Measurements from ENCODE around the gene SLC27A3. TPM values are rescaled to one million over a fixed set of nuclear protein-coding genes. Genes with fewer than 3 reads are reported as not detected.

SLC27A3 gene, protein sequence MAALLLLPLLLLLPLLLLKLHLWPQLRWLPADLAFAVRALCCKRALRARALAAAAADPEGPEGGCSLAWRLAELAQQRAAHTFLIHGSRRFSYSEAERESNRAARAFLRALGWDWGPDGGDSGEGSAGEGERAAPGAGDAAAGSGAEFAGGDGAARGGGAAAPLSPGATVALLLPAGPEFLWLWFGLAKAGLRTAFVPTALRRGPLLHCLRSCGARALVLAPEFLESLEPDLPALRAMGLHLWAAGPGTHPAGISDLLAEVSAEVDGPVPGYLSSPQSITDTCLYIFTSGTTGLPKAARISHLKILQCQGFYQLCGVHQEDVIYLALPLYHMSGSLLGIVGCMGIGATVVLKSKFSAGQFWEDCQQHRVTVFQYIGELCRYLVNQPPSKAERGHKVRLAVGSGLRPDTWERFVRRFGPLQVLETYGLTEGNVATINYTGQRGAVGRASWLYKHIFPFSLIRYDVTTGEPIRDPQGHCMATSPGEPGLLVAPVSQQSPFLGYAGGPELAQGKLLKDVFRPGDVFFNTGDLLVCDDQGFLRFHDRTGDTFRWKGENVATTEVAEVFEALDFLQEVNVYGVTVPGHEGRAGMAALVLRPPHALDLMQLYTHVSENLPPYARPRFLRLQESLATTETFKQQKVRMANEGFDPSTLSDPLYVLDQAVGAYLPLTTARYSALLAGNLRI
- total RNA-seq = 10 to 100 TPM; 24.1 to 27.9 TPM

DNA sequence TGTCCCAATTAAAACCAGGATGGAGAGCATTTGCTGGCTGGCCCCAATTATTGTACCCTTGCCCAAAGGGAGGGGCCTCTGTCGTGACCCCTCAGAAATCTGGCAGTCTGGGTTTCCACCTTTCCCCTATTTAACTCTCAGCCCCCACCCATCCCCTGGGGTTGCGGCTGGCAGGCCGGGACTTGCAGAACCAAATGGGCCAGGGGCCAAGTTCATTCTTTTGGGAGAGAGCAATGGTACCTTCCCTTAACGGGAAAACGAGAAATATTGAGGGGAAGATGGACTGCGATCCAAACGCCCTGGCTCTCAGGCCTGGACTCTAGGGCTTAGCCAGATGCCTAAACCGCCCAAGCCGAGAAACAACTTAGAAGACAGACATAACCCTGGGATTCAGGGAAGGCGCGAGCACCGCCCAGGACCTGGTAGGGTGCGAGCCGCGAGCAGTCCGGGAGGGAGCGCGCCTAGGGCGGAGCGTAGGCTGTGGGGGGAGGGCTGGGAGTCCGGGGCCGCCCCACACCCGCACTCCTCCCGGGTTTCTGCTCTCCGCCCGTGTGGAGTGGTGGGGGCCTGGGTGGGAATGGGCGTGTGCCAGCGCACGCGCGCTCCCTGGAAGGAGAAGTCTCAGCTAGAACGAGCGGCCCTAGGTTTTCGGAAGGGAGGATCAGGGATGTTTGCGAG is at the start of gene SLC27A3:
TSS of gene SLC27A3 (plus strand) at position 628 of the 678 bp plus-strand sequence. CDS start 91 bp downstream, outside the sequence.
- Histone ChIP-seq H3K27me3 (no peaks in the 10 kb centered on the region), H3K9me3 (no peaks in the 10 kb centered on the region), H3K36me3 (no peaks in the 10 kb centered on the region), H3K9ac (ENCODE audit: low read depth in 2 of 2, low read length in 2 of 2) (peak within 1 kb of the TSS; percentile 81 to 83), H3K4me3 (peak within 1 kb of the TSS; percentile 90), H3K27ac (peak within 1 kb of the TSS; percentile 91), H3K4me1 (no peaks in the 10 kb centered on the region)
- TF ChIP-seq, protein P1, sequence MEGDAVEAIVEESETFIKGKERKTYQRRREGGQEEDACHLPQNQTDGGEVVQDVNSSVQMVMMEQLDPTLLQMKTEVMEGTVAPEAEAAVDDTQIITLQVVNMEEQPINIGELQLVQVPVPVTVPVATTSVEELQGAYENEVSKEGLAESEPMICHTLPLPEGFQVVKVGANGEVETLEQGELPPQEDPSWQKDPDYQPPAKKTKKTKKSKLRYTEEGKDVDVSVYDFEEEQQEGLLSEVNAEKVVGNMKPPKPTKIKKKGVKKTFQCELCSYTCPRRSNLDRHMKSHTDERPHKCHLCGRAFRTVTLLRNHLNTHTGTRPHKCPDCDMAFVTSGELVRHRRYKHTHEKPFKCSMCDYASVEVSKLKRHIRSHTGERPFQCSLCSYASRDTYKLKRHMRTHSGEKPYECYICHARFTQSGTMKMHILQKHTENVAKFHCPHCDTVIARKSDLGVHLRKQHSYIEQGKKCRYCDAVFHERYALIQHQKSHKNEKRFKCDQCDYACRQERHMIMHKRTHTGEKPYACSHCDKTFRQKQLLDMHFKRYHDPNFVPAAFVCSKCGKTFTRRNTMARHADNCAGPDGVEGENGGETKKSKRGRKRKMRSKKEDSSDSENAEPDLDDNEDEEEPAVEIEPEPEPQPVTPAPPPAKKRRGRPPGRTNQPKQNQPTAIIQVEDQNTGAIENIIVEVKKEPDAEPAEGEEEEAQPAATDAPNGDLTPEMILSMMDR (IDR thresholded peaks at IDR 0.05) = no peak
- intact Hi-C loops (cut with DNase I) = no loop called here
- DNase-seq = peak; percentile 87

DNA sequence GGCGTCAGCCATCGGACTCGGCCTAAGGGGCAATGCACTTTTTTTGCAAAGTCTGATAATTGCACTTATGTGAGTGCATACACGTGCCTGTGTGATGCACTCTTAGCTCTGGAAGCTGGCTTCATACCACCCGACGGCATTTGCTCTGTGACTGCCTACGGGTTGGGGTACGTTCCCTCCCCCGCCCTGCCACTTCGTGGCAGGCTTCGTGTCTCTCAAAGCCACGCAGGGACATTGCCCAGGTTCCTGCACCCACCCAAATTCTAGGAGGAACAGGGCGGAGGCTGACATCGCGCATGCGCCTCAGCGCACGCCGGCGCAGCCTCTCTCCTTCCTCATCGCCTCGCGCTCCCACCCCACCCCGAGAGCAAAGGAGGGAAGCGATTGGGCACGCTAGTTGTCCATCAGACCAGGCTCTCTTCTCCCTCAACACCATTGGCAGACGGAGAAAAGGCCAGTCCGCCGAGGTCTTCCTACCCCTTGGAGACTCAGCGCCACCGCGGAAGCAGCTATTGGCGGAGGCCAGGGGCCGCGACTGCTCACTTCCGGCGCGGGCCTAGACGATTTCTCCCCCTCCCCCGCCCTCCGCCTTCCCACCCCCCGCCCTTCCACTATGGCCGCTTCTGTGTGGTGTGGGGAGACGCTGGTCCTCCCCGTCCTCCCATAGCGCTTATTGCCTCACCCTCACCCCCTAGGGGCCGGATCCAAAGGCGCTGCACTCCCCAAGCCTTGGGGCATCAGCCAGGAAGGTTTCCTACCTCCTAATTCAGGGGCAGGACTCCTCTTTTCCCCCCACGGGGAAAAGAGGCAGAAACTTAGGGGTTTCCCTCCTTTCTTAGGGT is 47.5 kb upstream of the SLC27A3 start, which contains the start of gene INTS3:
TSS of gene INTS3 (plus strand) at position 588 of the 842 bp plus-strand sequence. CDS start 585 bp downstream, outside the sequence.
- H3K9me3 ChIP-seq = no peaks in the 10 kb centered on the region
- intact Hi-C loops (cut with DNase I) = no loop called here
- TF ChIP-seq, protein P1 (IDR thresholded peaks at IDR 0.05) = no peak

DNA sequence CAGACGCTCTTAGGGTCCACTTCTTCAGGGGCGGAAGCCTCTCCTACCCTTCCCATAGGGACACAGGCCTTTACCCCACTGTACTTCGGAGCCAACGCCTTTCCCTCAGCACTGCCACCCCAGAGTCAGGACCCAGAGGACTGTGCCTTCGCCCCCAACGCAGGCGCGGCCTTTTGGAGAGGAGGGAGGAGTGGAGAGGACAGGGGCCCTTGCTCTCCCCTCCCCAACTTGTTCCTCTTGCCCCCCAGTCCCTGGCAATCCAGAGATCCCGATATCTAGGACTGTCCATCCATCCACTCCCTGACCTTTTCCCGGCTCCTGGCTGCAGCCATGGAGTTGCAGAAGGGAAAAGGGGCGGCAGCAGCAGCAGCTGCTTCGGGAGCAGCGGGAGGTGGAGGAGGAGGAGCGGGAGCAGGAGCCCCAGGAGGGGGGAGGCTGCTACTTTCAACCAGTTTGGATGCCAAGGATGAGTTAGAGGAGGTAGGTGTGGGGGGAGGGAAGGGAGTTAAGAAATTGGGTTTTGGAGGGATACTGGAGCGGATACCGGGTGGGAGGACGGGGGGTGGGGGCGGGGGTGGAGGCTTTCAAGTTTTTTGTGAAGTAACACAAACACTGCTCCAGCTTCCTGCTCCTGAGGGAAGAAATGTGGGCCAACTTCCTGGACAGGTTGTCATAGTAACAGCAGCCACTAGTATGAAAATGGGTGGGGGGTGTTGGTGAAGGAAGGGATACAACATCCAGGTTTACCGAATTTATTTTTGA is 46.7 kb upstream of the SLC27A3 start:
- H3K27me3 ChIP-seq = no peaks in the 10 kb centered on the region
- peak overlapping the region; percentile 96 to 100 for H3K9ac ChIP-seq (ENCODE audit: low read depth in 2 of 2, low read length in 2 of 2)
- intact Hi-C loops (cut with DNase I) = no loop called here
- DNase-seq = peak; percentile 41
- peaks cover 3% of the 10 kb centered on the region for H3K4me1 ChIP-seq
- H3K36me3 ChIP-seq = no peaks in the 10 kb centered on the region
- H3K9me3 ChIP-seq = no peaks in the 10 kb centered on the region
- H3K27ac ChIP-seq = peak overlapping the region; percentile 96
- TF ChIP-seq, protein P1 (IDR thresholded peaks at IDR 0.05) = no peak
- peak overlapping the region; percentile 81 for H3K4me3 ChIP-seq

More for the DNA sequence above, 47.5 kb upstream of the SLC27A3 start, which contains the start of gene INTS3:
- Histone ChIP-seq H3K9ac (ENCODE audit: low read depth in 2 of 2, low read length in 2 of 2) (peak within 1 kb of the TSS; percentile 96 to 100), H3K27me3 (no peaks in the 10 kb centered on the region), H3K4me3 (peak within 1 kb of the TSS; percentile 81), H3K36me3 (no peaks in the 10 kb centered on the region), H3K27ac (peak within 1 kb of the TSS; percentile 96), H3K4me1 (peaks cover 3% of the 10 kb centered on the region)
- peak; percentile 100 for DNase-seq

DNA sequence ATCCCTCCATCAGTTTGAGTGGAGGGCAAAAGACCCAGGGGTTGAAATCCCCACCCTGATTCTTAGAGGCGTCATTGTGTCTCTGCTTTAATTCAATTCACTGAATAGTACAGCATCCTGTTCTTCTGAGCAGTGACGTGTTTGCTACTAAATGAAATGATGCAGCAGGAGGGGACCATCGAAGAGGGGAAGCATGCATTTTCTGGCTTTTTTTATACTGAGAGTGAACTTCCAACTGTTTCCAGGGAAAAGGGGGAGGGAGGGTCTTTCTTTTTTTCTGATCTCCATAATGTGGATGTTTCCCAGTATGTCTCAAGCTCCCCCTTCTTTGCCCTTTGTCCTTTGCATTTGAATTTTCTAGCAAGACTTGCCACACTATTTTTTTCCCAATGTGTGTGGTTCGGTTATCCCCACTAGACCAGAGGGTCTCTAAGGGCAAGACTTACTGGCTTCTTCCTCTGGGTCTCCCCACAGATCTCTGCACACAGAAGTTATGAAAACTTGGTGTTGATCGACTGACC is 44.7 kb upstream of the SLC27A3 start:
- Histone ChIP-seq H3K9ac (ENCODE audit: low read depth in 2 of 2, low read length in 2 of 2) (no peak overlapping the region), H3K4me3 (no peak overlapping the region), H3K9me3 (no peaks in the 10 kb centered on the region), H3K36me3 (no peaks in the 10 kb centered on the region), H3K27me3 (no peaks in the 10 kb centered on the region), H3K4me1 (peaks cover 3% of the 10 kb centered on the region), H3K27ac (no peak overlapping the region)
- DNase-seq = no peak
- TF ChIP-seq, protein P1 (IDR thresholded peaks at IDR 0.05) = no peak
- intact Hi-C loops (cut with DNase I) = no loop called here

Data from colonic mucosa (tissue), 4 donors.